Measurements from ENCODE around the gene TJP2.

The TJP2 gene

GRCh38 chr9:69255591-69255990, 81.5 kb downstream of the TJP2 start (continued):
- TF ChIP-seq ZNF513 (tag by site-specific recombination; IDR thresholded peaks at IDR 0.05): 0 out of 2 replicates have a peak, but pooled peaks have one; percentile 33
- TF ChIP-seq KLF1 (tag by site-specific recombination; IDR thresholded peaks at IDR 0.05): no peak
- TF ChIP-seq MZF1 (tag by site-specific recombination; IDR thresholded peaks at IDR 0.05; ENCODE audit: borderline replicate concordance): no peak

GRCh38 chr9:69258551-69258950, 84.5 kb downstream of the TJP2 start:
- Histone ChIP-seq H3K9me3 (ENCODE audit: control insufficient read depth, insufficient read depth, low read depth, low read length) (no peaks in the 10 kb centered on the region), H3K27ac (ENCODE audit: extremely low read depth, low read depth, low read length) (no peak overlapping the region), H3K4me1 (ENCODE audit: control insufficient read depth, insufficient read depth, low read length) (no peaks in the 10 kb centered on the region), H3K36me3 (ENCODE audit: control insufficient read depth in 2 of 2, insufficient read depth in 1 of 2, low read length in 2 of 2) (peaks cover 0 to 13% of the 10 kb centered on the region in 2 experiments; a peak in 1 of 3 replicates), H3K4me3 (ENCODE audit: low read depth, low read length) (no peak overlapping the region)
- TF ChIP-seq ZIC2 (tag by site-specific recombination; IDR thresholded peaks at IDR 0.05) (no peak), GLIS2 (tag by site-specific recombination; IDR thresholded peaks at IDR 0.05) (no peak), ZBTB7A (tag by site-specific recombination; IDR thresholded peaks at IDR 0.05; ENCODE audit: low read depth) (no peak), ZNF555 (tag by site-specific recombination; conservative IDR thresholded peaks at IDR 0.05) (no peak), ZNF174 (tag by site-specific recombination; IDR thresholded peaks at IDR 0.05) (no peak), ZNF664 (tag by site-specific recombination; IDR thresholded peaks at IDR 0.05) (no peak)
- CTCF ChIA-PET: no interaction called here
- POLR2A ChIA-PET: interaction anchor here (0.7 kb wide), 1 partner anchor 210 kb away, joined by 4 read pairs; no protein-coding TSS in a partner anchor

- ChIA-PET POLR2A (no interaction called here), CTCF (no interaction called here)
- H3K27ac ChIP-seq (ENCODE audit: extremely low read depth, low read depth, low read length): no peak overlapping the region
- no peaks in the 10 kb centered on the region for H3K9me3 ChIP-seq (ENCODE audit: control insufficient read depth, insufficient read depth, low read depth, low read length)
- no peak overlapping the region for H3K4me3 ChIP-seq (ENCODE audit: low read depth, low read length)
- no peaks in the 10 kb centered on the region for H3K36me3 ChIP-seq (ENCODE audit: control insufficient read depth in 2 of 2, insufficient read depth in 1 of 2, low read length in 2 of 2)
- TF ChIP-seq ZNF791 (tag by site-specific recombination; IDR thresholded peaks at IDR 0.05): no peak
- no peak for TF ChIP-seq ZIC2 (tag by site-specific recombination; IDR thresholded peaks at IDR 0.05)
- no peaks in the 10 kb centered on the region for H3K4me1 ChIP-seq (ENCODE audit: control insufficient read depth, insufficient read depth, low read length)
Observed at GRCh38 chr9:69260161-69260560, 86.1 kb downstream of the TJP2 start.

GRCh38 chr9:69261636-69262035, 87.6 kb downstream of the TJP2 start:
- ChIA-PET POLR2A (no interaction called here), CTCF (interaction anchor here (0.6 kb wide), 1 partner anchor 17 kb away, joined by 3 read pairs; no protein-coding TSS in a partner anchor)
- Histone ChIP-seq H3K9me3 (ENCODE audit: control insufficient read depth, insufficient read depth, low read depth, low read length) (no peaks in the 10 kb centered on the region), H3K4me1 (ENCODE audit: control insufficient read depth, insufficient read depth, low read length) (no peaks in the 10 kb centered on the region), H3K4me3 (ENCODE audit: low read depth, low read length) (no peak overlapping the region), H3K27ac (ENCODE audit: extremely low read depth, low read depth, low read length) (no peak overlapping the region), H3K36me3 (ENCODE audit: control insufficient read depth in 2 of 2, insufficient read depth in 1 of 2, low read length in 2 of 2) (no peaks in the 10 kb centered on the region)
- no peak for TF ChIP-seq ZNF266 (tag by site-specific recombination; IDR thresholded peaks at IDR 0.05; ENCODE audit: low read depth)
- no peak for TF ChIP-seq ZSCAN16 (tag by site-specific recombination; IDR thresholded peaks at IDR 0.05)
- TF ChIP-seq ZNF148 (tag by site-specific recombination; IDR thresholded peaks at IDR 0.05; ENCODE audit: borderline replicate concordance): no peak
- TF ChIP-seq ZNF114 (tag by site-specific recombination; IDR thresholded peaks at IDR 0.05): no peak
- no peak for TF ChIP-seq ZNF18 (tag by site-specific recombination; IDR thresholded peaks at IDR 0.05)
- TF ChIP-seq ZNF624 (tag by site-specific recombination; IDR thresholded peaks at IDR 0.05): no peak
- no peak for TF ChIP-seq ZNF335 (tag by site-specific recombination; conservative IDR thresholded peaks at IDR 0.05)
- no peak for TF ChIP-seq ZNF544 (tag by site-specific recombination; IDR thresholded peaks at IDR 0.05)
- no peak for TF ChIP-seq BCL11B (tag by site-specific recombination; IDR thresholded peaks at IDR 0.05; ENCODE audit: low read depth)
- TF ChIP-seq ZNF501 (tag by site-specific recombination; IDR thresholded peaks at IDR 0.05): no peak
- TF ChIP-seq ZEB2 (tag by site-specific recombination; IDR thresholded peaks at IDR 0.05): no peak
- TF ChIP-seq HOXC10 (CRISPR knock-in tag; IDR thresholded peaks at IDR 0.05): no peak
- no peak for TF ChIP-seq ZNF626 (tag by site-specific recombination; IDR thresholded peaks at IDR 0.05)
- no peak for TF ChIP-seq BCL11A (tag by site-specific recombination; IDR thresholded peaks at IDR 0.05; ENCODE audit: low read depth)
